Measurements from ENCODE around the gene MRPL9.

Gene MRPL9

DNA sequence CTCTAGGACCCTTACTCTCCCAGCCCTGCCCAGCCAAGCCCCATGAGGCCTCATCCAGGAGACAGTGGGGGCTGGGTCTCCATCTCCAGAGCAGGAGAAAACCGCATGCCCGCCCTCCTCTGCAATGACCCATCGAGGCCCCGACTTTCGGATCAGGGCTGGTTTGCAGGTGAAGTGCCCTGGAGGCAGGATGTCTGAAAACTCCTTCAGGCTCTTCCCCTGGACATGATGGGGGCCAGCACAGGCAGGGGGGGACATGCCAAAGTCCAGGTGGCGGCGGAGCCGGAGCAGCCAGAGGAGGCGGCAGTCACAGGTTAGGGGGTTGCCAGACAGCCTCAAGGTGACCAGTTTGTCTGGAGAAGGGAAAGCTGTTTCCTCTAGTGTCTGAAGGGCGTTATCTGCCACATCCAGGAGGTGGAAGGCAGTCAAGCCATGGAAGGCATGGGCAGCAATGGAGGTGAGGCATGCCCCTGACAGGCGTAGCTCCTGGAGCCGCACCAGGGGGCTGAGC lies 38.1 kb upstream of the MRPL9 start:
- CTCF ChIA-PET = interaction anchor here (0.6 to 1.5 kb wide), 4 partner anchors 11 to 84 kb away, joined by 3 to 4 read pairs (median 4); partner anchors contain the start of genes CELF3 and TDRKH

GRCh38 chr1:151800830-151801229 lies 37.5 kb upstream of the MRPL9 start:
- CTCF ChIA-PET = interaction anchor here (0.9 to 1.5 kb wide), 3 partner anchors 34 to 84 kb away, joined by 3 to 4 read pairs (median 3); partner anchors contain the start of gene CELF3
- Histone ChIP-seq H3K27me3 (replicated peaks in 2 of 5; ENCODE audit: control insufficient read depth in 4 of 5, insufficient read depth in 5 of 5, low read length in 4 of 5) (peaks cover 0 to 6% (median 2%) of the 10 kb centered on the region in 5 experiments), H3K36me3 (ENCODE audit: control insufficient read depth in 4 of 4, insufficient read depth in 4 of 4, low read length in 3 of 4) (peaks cover 0 to 3% (median 0%) of the 10 kb centered on the region in 4 experiments), H3K4me3 (ENCODE audit: control insufficient read depth in 1 of 7, extremely low read depth in 1 of 7, insufficient read depth in 4 of 7, low read depth in 2 of 7, low read length in 6 of 7) (no peak overlapping the region), H3K4me1 (ENCODE audit: control extremely low read depth in 1 of 4, control insufficient read depth in 4 of 4, insufficient read depth in 4 of 4, low read length in 3 of 4) (peaks cover 0 to 9% (median 8%) of the 10 kb centered on the region in 4 experiments), H3K27ac (ENCODE audit: insufficient read depth in 1 of 2, low read depth in 1 of 2, low read length in 2 of 2, poor library complexity in 1 of 2, severe bottlenecking in 2 of 2) (no peak overlapping the region), H3K9me3 (ENCODE audit: control extremely low read depth in 1 of 5, control insufficient read depth in 4 of 5, insufficient read depth in 2 of 5, low read depth in 1 of 5, low read length in 4 of 5) (no peaks in the 10 kb centered on the region)
- POLR2A ChIA-PET = no interaction called here
- DNase-seq = no peak
- 76% methylated on average over 4 of the region's 8 CpGs for WGBS (ENCODE audit: insufficient coverage)

More for the DNA sequence above, 38.1 kb upstream of the MRPL9 start:
- Histone ChIP-seq H3K4me1 (ENCODE audit: control extremely low read depth in 1 of 4, control insufficient read depth in 4 of 4, insufficient read depth in 4 of 4, low read length in 3 of 4) (peaks cover 0 to 9% (median 8%) of the 10 kb centered on the region in 4 experiments), H3K9me3 (ENCODE audit: control extremely low read depth in 1 of 5, control insufficient read depth in 4 of 5, insufficient read depth in 2 of 5, low read depth in 1 of 5, low read length in 4 of 5) (no peaks in the 10 kb centered on the region), H3K27me3 (replicated peaks in 2 of 5; ENCODE audit: control insufficient read depth in 4 of 5, insufficient read depth in 5 of 5, low read length in 4 of 5) (peaks cover 0 to 6% (median 2%) of the 10 kb centered on the region in 5 experiments), H3K36me3 (ENCODE audit: control insufficient read depth in 4 of 4, insufficient read depth in 4 of 4, low read length in 3 of 4) (peaks cover 0 to 3% (median 0%) of the 10 kb centered on the region in 4 experiments), H3K27ac (ENCODE audit: insufficient read depth in 1 of 2, low read depth in 1 of 2, low read length in 2 of 2, poor library complexity in 1 of 2, severe bottlenecking in 2 of 2) (no peak overlapping the region), H3K4me3 (ENCODE audit: control insufficient read depth in 1 of 7, extremely low read depth in 1 of 7, insufficient read depth in 4 of 7, low read depth in 2 of 7, low read length in 6 of 7) (no peak overlapping the region)
- DNase-seq = no peak
- POLR2A ChIA-PET = interaction anchor here (1.0 kb wide), 1 partner anchor 12 kb away, joined by 3 read pairs; no protein-coding TSS in a partner anchor
- WGBS (ENCODE audit: insufficient coverage) = 96% methylated on average over 11 of the region's 12 CpGs

DNA sequence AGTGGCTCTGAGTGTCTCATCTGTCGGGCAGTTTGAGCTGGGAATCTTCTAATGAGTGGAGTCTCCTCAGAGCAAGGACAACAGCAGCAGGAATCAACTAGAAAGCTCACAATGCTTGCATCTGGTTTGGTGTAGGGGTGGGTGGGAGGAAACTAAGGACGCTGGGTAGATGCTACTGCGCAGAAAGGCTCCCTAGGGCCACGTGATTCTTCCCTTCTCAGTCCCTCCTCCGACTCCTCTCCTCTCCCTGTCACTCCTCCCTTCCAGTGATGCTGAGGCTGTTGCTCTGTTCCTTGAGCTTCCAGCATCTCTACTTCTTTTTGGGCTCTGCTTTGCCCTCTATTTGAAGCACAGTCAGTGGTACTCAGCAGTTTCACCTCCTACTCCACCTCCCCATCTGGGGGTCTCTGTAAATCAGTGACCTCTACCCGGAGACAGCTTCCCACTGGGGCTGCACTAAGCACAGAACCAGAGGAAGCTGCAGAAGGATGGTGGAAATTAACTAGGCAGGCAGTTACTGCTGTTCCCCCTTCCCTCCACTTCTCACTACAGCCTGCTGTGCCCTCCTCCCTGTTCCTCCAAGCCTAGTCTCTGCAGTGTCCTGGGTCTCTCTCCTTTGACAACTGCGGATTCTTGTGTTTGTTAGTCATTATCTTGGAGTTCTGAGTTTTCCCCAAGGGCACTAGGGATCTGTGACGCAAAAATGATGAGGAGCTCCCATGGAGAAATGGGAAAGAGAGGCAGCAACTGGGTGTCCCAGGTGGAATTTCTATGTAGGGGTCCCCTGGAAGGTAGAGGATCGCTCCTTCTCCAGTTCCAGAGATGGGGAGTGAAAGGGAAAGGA lies 36.1 kb upstream of the MRPL9 start:
- H3K4me3 ChIP-seq (ENCODE audit: control insufficient read depth in 1 of 7, extremely low read depth in 1 of 7, insufficient read depth in 4 of 7, low read depth in 2 of 7, low read length in 6 of 7) = no peak overlapping the region
- no peaks in the 10 kb centered on the region for H3K9me3 ChIP-seq (ENCODE audit: control extremely low read depth in 1 of 5, control insufficient read depth in 4 of 5, insufficient read depth in 2 of 5, low read depth in 1 of 5, low read length in 4 of 5)
- peaks cover 0 to 3% (median 0%) of the 10 kb centered on the region in 4 experiments for H3K36me3 ChIP-seq (ENCODE audit: control insufficient read depth in 4 of 4, insufficient read depth in 4 of 4, low read length in 3 of 4)
- peaks cover 0 to 9% (median 8%) of the 10 kb centered on the region in 4 experiments for H3K4me1 ChIP-seq (ENCODE audit: control extremely low read depth in 1 of 4, control insufficient read depth in 4 of 4, insufficient read depth in 4 of 4, low read length in 3 of 4)
- ChIA-PET POLR2A (no interaction called here), CTCF (interaction anchor here (0.8 to 2.0 kb wide), 4 partner anchors 11 to 59 kb away, joined by 3 to 5 read pairs (median 4); no protein-coding TSS in a partner anchor)
- 88% methylated on average over 9 of the region's 9 CpGs for WGBS (ENCODE audit: insufficient coverage)
- H3K27ac ChIP-seq (ENCODE audit: insufficient read depth in 1 of 2, low read depth in 1 of 2, low read length in 2 of 2, poor library complexity in 1 of 2, severe bottlenecking in 2 of 2) = no peak overlapping the region
- DNase-seq = no peak
- H3K27me3 ChIP-seq (replicated peaks in 2 of 5; ENCODE audit: control insufficient read depth in 4 of 5, insufficient read depth in 5 of 5, low read length in 4 of 5) = peaks cover 0 to 3% (median 2%) of the 10 kb centered on the region in 5 experiments

GRCh38 chr1:151798571-151798970 lies 35.3 kb upstream of the MRPL9 start:
- 97% methylated on average over 4 of the region's 5 CpGs for WGBS (ENCODE audit: insufficient coverage)
- DNase-seq = no peak
- H3K27me3 ChIP-seq (replicated peaks in 2 of 5; ENCODE audit: control insufficient read depth in 4 of 5, insufficient read depth in 5 of 5, low read length in 4 of 5) = no peaks in the 10 kb centered on the region

DNA sequence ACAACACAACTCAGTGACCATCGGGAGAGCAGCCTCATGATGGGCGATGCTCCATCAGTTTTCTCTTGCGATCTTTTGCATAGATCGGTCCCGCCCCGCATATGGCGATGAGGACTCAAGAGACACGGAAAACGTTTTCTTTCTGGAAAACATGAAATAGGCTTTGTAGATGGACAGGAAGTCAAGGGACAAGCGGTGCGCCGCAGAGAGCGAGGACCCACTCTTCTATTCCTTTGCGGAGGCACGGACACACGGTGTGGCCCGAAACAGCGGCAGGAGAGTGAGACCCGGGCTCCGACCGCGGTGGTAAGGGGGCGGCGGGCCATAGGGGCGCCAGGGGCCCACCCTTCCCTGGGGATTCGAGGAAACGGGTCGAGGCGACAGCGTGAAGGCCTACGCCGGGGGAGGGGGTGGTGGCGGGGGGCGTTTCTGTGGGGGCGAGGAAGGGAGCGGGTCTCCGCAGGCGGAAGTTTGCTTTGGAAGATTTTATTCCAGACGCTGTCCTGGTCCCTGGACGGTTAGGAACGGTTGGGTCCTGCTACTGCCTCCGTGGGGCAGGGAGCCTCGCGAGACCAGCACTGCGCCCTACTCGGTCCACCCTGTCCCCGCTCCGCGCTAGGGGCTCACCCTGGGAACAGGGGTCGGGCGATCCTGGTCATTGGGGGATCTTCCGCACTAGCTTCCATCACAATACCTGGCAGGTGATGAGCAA lies 27.8 kb upstream of the MRPL9 start:
- DNase-seq = peak in 1 of 3 donors; percentile 15
- Histone ChIP-seq H3K27me3 (replicated peaks in 2 of 5; ENCODE audit: control insufficient read depth in 4 of 5, insufficient read depth in 5 of 5, low read length in 4 of 5) (no peaks in the 10 kb centered on the region), H3K36me3 (ENCODE audit: control insufficient read depth in 4 of 4, insufficient read depth in 4 of 4, low read length in 3 of 4) (no peaks in the 10 kb centered on the region), H3K27ac (ENCODE audit: insufficient read depth in 1 of 2, low read depth in 1 of 2, low read length in 2 of 2, poor library complexity in 1 of 2, severe bottlenecking in 2 of 2) (peak overlapping the region in 1 of 2 experiments; percentile 45), H3K4me1 (ENCODE audit: control extremely low read depth in 1 of 4, control insufficient read depth in 4 of 4, insufficient read depth in 4 of 4, low read length in 3 of 4) (peaks cover 6 to 17% (median 12%) of the 10 kb centered on the region in 4 experiments), H3K9me3 (ENCODE audit: control extremely low read depth in 1 of 5, control insufficient read depth in 4 of 5, insufficient read depth in 2 of 5, low read depth in 1 of 5, low read length in 4 of 5) (no peaks in the 10 kb centered on the region), H3K4me3 (ENCODE audit: control insufficient read depth in 1 of 7, extremely low read depth in 1 of 7, insufficient read depth in 4 of 7, low read depth in 2 of 7, low read length in 6 of 7) (peak overlapping the region; percentile 59 to 83 (median 75))
- ChIA-PET POLR2A (interaction anchor here (0.6 to 1.6 kb wide), 3 partner anchors 25 to 118 kb away, joined by 3 to 4 read pairs (median 3); partner anchors contain the start of genes MRPL9 and THEM4), CTCF (interaction anchor here (1.0 to 2.0 kb wide), 3 partner anchors 11 to 43 kb away, joined by 3 to 5 read pairs (median 4); no protein-coding TSS in a partner anchor)
- under 1% methylated on average over 38 of the region's 52 CpGs for WGBS (ENCODE audit: insufficient coverage)

More at GRCh38 chr1:151798571-151798970, 35.3 kb upstream of the MRPL9 start:
- Histone ChIP-seq H3K27ac (ENCODE audit: insufficient read depth in 1 of 2, low read depth in 1 of 2, low read length in 2 of 2, poor library complexity in 1 of 2, severe bottlenecking in 2 of 2) (no peak overlapping the region), H3K9me3 (ENCODE audit: control extremely low read depth in 1 of 5, control insufficient read depth in 4 of 5, insufficient read depth in 2 of 5, low read depth in 1 of 5, low read length in 4 of 5) (no peaks in the 10 kb centered on the region), H3K36me3 (ENCODE audit: control insufficient read depth in 4 of 4, insufficient read depth in 4 of 4, low read length in 3 of 4) (peaks cover 0 to 3% (median 0%) of the 10 kb centered on the region in 4 experiments), H3K4me3 (ENCODE audit: control insufficient read depth in 1 of 7, extremely low read depth in 1 of 7, insufficient read depth in 4 of 7, low read depth in 2 of 7, low read length in 6 of 7) (no peak overlapping the region), H3K4me1 (ENCODE audit: control extremely low read depth in 1 of 4, control insufficient read depth in 4 of 4, insufficient read depth in 4 of 4, low read length in 3 of 4) (peaks cover 0 to 9% (median 8%) of the 10 kb centered on the region in 4 experiments)
- POLR2A ChIA-PET = interaction anchor here (0.6 kb wide), 1 partner anchor 32 kb away, joined by 3 read pairs; no protein-coding TSS in a partner anchor
- CTCF ChIA-PET = interaction anchor here (0.5 to 2.0 kb wide), 5 partner anchors 10 to 60 kb away, joined by 3 to 5 read pairs (median 4); no protein-coding TSS in a partner anchor

GRCh38 chr1:151790071-151790939 lies 27.0 kb upstream of the MRPL9 start, which contains the start of gene TDRKH:
Gene TDRKH, minus strand, starts transcription at chr1:151790500. Its CDS starts 7,478 bp downstream, at chr1:151783022.
- whole genome bisulfite sequencing (ENCODE audit: insufficient coverage) = 0% methylated on average over 42 of the region's 58 CpGs
- DNase-seq = peak; percentile 100
- H3K27ac ChIP-seq (ENCODE audit: insufficient read depth in 1 of 2, low read depth in 1 of 2, low read length in 2 of 2, poor library complexity in 1 of 2, severe bottlenecking in 2 of 2) = peak within 1 kb of the TSS in 1 of 2 experiments; percentile 45
- H3K9me3 ChIP-seq (ENCODE audit: control extremely low read depth in 1 of 5, control insufficient read depth in 4 of 5, insufficient read depth in 2 of 5, low read depth in 1 of 5, low read length in 4 of 5) = no peaks in the 10 kb centered on the region
- H3K4me3 ChIP-seq (ENCODE audit: control insufficient read depth in 1 of 7, extremely low read depth in 1 of 7, insufficient read depth in 4 of 7, low read depth in 2 of 7, low read length in 6 of 7) = peak within 1 kb of the TSS; percentile 59 to 83 (median 75)
- ChIA-PET CTCF (interaction anchor here (0.9 to 2.0 kb wide), 9 partner anchors 11 to 107 kb away, joined by 3 to 8 read pairs (median 4); partner anchors contain the start of gene MRPL9), POLR2A (interaction anchor here (0.6 to 1.6 kb wide), 4 partner anchors 12 to 119 kb away, joined by 3 to 4 read pairs (median 3); partner anchors contain the start of genes MRPL9 and THEM4)
- H3K27me3 ChIP-seq (replicated peaks in 2 of 5; ENCODE audit: control insufficient read depth in 4 of 5, insufficient read depth in 5 of 5, low read length in 4 of 5) = no peaks in the 10 kb centered on the region
- peaks cover 6 to 17% (median 12%) of the 10 kb centered on the region in 4 experiments for H3K4me1 ChIP-seq (ENCODE audit: control extremely low read depth in 1 of 4, control insufficient read depth in 4 of 4, insufficient read depth in 4 of 4, low read length in 3 of 4)
- no peaks in the 10 kb centered on the region for H3K36me3 ChIP-seq (ENCODE audit: control insufficient read depth in 4 of 4, insufficient read depth in 4 of 4, low read length in 3 of 4)

Measured in common myeloid progenitor, CD34-positive (primary cell).